Epithelial cell of proximal tubule (primary cell): ENCODE results near the gene NELL2. TPM values are rescaled to one million over a fixed set of nuclear protein-coding genes. Genes with fewer than 3 reads are reported as not detected.

Source experiments
- DNase-seq: peaks from one replicate; pipeline ENCODE4 v3.0.0-alpha.2; 2011; ENCODE audit warnings: low read depth
- H3K4me3 ChIP-seq: 2 replicates; pipeline ENCODE4 v1.5.1; 2011; ENCODE audit warnings: low read depth, mild to moderate bottlenecking, low read length
- total RNA-seq: library from RNA; depleted of rRNA; stranded (reverse); fragments of >200 nt; gene quantifications from 2 replicates; pipeline ENCODE4 v1.2.3, GENCODE V29; 2015
- TF ChIP-seq, protein P1 (sequence below): conservative IDR thresholded peaks from 2 replicates; pipeline ENCODE4 v1.5.1; 2012; ENCODE audit warnings: low read depth, mild to moderate bottlenecking, low read length

The NELL2 gene
- total RNA-seq, 1 donor from 2014 or later = 0.46 TPM

DNA sequence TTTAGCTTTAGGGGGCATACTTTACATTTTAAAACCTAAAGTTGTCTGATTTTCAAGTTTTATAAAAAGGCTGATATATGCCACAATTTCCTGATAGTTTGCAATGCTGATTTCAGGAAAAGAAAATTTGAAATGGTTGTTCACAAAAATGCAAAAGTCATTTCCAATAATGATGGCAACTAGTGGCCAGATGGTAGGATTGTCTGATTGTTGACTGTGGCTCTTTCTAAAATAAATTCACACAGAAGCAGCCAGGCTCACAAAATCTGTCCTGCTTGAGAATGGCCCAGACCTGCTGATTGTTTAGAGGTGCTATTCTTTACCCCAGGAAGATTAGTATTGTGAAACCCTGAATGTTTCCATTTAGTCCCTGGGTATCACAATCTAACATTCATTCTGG, 220.3 kb downstream of the NELL2 start:
- DNase-seq = no peak
- H3K4me3 ChIP-seq = no peak overlapping the region
- TF ChIP-seq, protein P1, sequence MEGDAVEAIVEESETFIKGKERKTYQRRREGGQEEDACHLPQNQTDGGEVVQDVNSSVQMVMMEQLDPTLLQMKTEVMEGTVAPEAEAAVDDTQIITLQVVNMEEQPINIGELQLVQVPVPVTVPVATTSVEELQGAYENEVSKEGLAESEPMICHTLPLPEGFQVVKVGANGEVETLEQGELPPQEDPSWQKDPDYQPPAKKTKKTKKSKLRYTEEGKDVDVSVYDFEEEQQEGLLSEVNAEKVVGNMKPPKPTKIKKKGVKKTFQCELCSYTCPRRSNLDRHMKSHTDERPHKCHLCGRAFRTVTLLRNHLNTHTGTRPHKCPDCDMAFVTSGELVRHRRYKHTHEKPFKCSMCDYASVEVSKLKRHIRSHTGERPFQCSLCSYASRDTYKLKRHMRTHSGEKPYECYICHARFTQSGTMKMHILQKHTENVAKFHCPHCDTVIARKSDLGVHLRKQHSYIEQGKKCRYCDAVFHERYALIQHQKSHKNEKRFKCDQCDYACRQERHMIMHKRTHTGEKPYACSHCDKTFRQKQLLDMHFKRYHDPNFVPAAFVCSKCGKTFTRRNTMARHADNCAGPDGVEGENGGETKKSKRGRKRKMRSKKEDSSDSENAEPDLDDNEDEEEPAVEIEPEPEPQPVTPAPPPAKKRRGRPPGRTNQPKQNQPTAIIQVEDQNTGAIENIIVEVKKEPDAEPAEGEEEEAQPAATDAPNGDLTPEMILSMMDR = no peak

DNA sequence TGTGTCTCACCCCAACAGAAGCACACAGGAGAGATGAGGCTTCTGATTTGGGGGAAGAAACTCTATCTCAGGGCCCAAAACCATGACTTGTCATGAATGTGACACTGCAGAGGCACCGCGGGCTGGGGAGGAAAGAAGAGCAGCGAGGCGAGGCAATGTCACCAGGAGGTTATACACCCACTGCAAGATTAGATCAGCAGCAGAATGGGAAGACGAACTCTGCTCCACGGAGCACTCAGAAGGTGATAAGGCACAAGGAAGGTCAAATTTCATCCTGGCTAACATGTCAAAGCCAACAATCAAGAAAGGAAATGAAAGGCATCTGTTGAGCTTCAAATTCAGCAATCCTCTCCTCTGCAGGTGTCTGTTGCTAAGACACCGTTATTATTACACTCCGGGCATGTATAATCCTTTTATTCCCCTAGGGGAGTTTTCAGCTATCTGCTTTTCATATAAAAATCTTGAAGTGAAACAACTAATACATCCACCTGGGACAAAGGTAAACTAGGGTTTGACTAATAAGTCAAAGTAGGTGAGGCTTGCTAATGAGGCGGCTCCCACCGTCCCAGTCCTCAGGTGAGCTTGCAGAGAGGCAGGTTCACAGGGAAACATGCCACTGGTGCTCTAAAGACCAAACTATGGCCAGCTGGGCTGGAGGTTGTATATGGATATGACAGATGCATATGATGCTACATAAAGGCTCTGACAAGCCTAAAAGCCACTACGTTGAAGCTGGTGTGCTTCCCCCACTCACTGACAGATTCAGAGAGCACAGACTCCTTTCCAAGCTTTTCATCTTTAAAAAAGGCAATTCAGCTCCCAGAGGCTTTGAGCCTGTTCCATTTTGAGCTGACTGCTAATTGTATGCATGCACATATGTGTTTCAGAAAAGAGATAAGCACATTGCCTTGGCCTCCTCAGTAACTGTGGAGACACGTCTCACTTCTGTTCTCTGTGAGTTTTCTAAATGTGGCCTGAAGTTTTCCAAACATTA, 221.2 kb downstream of the NELL2 start:
- TF ChIP-seq, protein P1 = no peak
- no peak for DNase-seq
- H3K4me3 ChIP-seq = no peak overlapping the region

DNA sequence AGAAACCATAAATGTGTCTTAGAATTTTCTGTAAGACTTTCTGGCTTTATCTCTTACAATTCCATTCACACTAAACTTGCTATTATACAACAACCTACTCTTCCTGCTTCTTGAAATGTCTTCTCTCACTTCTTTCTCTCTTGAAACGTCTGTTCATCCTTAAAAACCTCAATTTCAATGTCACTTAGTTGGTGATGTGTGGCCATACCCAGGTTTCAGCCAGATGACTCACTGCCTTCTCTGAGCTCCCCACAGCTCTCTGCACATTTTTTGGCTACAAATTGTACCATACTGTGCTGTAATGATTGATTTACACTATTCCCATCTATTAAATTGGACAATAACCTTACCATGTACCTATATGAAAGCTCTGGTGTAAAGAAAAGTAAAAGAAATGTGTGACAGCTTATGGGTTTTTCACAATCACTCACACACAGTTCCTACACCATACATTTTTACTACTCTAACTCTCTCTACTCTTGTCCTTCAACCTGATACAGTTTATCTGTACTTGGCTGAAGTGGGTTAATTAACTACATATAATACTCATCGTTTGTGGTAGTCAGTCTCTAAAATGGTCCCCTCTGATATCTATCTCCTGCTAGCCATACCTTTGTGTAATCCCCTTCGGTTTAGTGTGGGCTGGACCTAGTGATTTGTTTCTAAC, 222.1 kb downstream of the NELL2 start:
- TF ChIP-seq, protein P1 = no peak
- no peak overlapping the region for H3K4me3 ChIP-seq
- DNase-seq = no peak

DNA sequence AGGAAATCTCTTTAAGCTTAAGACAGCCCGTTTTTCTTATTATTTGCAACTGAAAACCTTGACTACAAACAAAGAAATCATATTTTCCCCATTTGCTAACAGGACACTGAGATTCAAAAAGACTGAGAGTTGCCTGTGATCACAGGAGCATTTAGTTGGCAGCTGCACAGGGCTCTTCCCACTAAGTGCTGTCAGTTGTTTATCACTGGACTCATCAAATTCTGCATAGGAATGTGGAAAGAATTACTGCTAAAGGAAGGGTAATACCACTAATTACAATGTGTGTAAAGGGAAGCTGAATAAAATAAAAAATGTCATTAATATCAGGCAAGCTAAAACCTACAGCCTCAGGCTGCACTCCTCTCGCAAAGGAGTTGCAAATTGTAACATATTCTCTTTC, 226.4 kb downstream of the NELL2 start:
- no peak for DNase-seq
- H3K4me3 ChIP-seq = no peak overlapping the region
- TF ChIP-seq, protein P1 = no peak

DNA sequence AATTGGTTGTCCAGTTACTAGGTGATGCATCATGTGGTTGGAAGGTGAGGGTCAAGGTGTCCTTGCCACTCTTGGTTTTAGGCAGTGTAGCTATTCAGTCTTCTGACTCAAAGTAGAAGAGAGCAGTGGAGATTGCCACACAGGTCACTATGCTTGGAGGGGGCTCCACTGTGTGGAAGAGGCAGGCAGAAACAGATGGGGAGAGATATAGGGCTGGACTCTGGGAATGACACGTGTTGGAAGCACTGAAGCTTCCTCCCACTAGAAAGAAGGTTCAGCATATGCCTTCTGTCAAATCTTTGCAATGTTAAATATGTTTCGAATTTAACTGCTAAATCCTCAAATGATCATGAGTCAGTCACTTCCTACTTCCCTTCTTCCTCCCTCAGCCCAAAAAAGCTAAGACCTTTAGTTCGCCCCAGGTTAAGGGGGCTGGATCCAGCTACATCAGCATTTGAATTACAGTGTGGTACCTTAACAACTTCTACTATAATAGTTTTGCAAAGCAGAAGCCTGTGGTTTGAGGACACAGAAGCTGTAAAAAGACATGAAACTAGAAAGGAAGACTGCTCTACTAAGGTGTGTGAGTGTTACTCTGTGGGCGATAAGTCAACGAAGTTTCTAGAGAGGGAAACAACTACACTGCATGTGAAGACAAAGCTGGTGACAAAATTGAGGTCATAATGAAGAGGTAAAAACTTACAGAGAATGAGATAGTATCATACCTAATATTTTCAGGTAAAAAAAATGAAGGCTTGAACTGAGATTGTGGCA, 228.0 kb downstream of the NELL2 start:
- no peak for DNase-seq
- TF ChIP-seq, protein P1 = no peak
- H3K4me3 ChIP-seq = no peak overlapping the region

DNA sequence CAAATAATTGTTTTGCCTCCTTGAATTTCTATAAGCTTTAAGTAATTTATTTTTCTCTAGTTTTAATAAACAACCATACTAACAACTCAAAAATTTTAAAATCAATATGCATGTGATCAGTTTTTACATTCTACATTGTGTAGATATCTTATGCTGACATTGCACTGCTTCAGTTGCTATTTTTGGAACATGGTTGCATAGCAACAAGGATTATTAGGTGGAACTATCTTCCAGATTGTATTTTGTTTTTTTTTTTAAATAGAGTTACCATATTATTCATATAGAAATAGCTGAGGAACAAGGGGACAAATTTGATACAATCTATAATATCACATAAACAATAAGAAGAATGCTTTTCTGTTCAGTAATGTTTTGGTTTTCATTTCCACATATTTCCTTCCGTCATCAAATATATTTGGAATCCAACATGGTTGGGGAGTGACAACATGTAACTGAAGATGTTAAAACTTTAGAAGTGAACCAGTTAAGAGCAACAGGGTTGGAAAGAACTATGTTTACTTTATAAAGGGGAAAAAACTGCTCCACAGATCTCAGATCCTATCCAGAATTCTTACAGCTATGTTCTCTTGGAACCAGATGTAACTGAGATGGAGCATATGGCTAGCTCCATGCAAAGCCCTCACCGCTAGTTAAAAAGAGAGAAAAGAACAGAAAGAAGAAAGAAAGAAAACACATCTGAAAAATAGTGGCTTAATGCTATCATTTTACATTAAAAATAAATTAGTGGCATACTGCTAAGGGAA, 235.5 kb downstream of the NELL2 start:
- no peak for DNase-seq
- no peak overlapping the region for H3K4me3 ChIP-seq
- TF ChIP-seq, protein P1 = no peak
